NCI-H146 treated with DMSO at 0.1 percent for 48 hours (cell line): ENCODE measurements around the gene UGT8.
A peak's percentile ranks its signal among the peaks of the same experiment; 100 is the strongest.
"Not testable (repeated sequence)": the region's sequence is repeated elsewhere in the genome, so short reads cannot be mapped to it uniquely, and the experiment has no call there.

Experiments used
- DNase-seq: peaks from one replicate; lab custom pipeline; 2025; ENCODE audit not compliant: unreplicated experiment; lab: John Stamatoyannopoulos, UW

UGT8 gene

GRCh38 chr4:114603497-114603896 is 4.9 kb downstream of the UGT8 start:
- no peak for DNase-seq

DNA sequence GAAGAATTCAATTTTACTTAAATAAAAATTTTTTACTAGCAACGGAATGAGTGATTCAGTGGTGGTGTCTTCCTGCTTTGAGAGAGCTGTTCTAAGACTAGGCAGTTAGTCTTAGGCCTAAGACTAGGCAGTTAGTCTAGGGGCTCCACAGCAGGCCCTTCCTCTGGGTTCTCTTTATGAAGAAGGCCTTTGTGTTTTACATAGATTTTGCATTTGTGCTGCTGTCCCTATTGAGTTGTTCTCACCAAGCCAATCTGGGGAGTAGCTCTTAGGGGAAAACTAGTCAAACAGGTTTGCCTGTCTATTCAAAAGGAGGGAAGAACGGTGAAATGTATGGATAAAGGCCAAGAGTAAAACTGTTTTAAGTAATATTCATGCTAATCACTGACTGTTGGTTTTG is 7.6 kb downstream of the UGT8 start:
- DNase-seq = peak; percentile 46

- no peak for DNase-seq
These were observed 8.4 kb downstream of the UGT8 start for GRCh38 chr4:114607056-114607455.

GRCh38 chr4:114613560-114613959 is 15.0 kb downstream of the UGT8 start:
- peak; percentile 53 for DNase-seq

DNA sequence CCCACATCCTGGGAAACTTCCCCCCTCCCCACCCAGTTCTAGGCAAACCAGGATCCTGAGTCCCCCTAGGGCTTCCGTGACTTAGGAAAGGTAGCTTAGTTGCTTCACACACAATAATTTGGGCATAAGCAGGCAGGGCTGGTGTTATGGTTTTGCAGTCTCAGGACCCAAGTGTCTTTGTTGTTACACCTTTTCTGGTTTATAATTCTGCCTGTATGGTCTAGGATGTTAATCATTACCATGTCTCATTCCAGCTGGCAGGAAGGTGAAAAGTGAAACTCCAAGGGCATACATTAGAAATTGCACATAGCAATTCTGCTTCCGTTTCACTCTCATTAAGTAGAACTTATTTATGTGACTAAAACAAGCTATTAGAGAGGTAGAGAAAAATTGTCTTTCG is 16.8 kb downstream of the UGT8 start:
- DNase-seq = no peak

GRCh38 chr4:114616036-114616435 is 17.4 kb downstream of the UGT8 start:
- DNase-seq = not testable (repeated sequence)

- no peak for DNase-seq
These were observed 27.6 kb downstream of the UGT8 start for GRCh38 chr4:114626196-114626595.

GRCh38 chr4:114636192-114636935 is 37.8 kb downstream of the UGT8 start:
- DNase-seq = no peak

- peak; percentile 48 for DNase-seq
These were observed 43.7 kb downstream of the UGT8 start for GRCh38 chr4:114642173-114642780.

DNA sequence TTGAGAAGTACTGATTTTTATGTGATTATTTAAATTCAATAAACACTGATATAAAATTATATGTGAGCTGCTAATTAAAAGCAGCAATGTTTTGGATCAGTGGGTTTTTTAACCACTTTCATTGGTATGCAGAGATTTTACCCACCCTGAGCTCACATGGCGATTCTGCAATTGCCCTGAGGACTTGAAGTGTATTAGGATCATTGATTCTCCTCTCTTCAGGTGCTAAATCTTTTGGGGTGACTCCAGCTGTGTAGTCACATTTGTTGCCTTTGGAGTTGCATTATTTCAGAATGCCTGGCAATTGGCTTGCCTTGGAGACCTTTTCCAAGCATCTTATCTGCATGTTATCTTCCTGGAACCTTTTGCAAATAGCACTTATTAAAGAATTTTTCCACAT is 51.3 kb downstream of the UGT8 start:
- DNase-seq = no peak

DNA sequence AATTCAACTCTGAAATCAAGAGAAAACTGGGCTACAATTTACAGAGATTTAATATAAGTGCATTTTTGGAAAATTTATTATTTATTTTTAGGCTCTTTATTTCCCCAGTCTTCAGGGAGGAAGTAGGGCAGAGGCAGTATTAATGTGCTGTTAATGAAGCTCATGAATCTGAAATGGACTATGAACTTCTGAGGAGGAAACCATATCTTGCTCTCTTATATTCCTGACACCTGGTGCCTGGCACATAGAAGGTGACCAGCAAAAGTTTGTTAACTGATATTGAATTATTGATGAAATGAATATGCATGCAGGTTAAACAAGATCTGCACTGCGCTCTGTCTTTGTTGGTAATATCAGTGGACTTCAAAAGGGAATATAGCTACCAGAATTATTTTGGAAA is 55.1 kb downstream of the UGT8 start:
- no peak for DNase-seq

DNA sequence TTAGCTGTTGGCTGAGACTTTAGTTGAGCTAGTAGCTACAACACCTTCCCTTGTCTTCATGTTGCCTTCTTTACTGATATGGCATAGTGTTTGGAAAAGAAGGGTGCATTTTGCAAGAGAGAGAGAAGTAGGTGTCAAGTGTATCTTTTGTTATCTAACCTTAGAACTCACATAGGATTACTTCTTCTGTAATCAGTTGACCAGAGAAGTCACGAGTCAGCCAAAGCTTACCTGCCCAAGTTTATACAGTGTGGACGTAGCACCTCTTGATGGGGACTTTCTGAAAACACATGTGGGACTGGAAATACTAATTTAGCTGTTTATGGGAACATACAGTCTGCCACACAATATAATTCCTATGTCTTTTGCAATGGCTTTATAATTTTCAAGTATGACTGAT is 56.0 kb downstream of the UGT8 start:
- no peak for DNase-seq

DNA sequence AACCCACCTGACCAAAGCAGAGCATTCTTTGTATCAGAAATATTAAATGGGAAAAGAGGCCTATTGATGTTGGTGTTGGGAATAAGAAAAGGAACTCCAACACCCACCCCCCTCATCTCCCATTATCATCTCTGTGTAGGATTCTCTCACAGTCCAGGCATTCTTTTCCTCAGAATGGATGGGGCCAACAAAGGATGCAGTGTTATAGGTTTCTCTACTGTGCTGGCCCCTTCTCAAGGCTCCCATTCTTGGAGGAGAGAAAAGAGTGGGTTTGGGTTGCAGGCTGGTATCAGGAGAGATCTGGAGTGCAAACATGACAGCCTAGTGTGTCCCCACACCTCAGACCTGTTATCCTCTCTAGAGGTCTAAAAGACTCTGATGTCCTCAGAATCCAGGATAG is 59.6 kb downstream of the UGT8 start:
- no peak for DNase-seq

DNA sequence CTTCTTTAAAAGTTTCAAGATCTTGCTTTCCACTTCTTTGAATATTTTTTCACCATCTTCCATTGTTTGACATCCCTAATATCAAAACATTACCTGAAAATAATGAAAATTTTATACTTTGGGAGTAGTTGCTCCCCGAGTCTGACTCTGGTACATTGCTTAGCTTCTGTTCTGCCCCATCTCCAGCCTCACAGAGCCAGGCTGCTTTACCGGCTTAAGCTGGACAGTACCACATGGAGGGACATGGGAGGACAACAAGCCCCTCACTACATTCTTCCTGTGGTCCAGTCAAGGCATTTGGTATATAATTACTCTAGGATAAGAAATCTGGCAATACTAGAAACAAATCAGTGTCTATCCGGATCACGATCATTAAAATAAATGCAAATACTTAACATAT is 60.2 kb downstream of the UGT8 start:
- DNase-seq = no peak

DNA sequence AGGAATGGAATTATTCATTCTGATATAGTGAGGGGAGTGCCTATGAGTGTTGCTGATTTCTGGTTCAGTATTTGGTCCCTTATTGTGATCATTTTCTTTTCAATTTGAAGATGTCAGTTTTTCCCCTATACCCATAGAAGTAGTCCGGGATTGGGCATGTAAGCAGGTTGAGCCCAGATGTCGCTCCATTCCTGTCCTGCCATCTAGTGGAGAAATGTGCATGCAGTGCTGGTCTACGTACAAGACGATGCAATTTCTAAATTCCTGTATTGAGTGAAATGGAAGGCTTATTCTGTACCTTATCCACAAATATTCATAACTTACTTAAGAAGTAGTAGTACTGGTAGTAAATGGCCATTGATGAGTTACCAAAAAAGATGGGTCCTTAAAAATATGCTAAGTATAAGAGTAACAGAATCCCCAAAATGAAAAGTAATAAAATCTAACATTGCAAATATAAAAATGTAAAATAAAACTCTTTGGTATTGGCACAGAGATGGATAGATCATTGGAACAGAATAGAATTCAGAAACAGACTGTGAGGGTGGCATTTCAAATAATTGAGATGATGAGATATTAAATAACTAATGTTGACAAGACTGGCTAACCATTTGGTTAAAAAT is 60.9 kb downstream of the UGT8 start:
- DNase-seq = peak; percentile 50

GRCh38 chr4:114663083-114663482 is 64.5 kb downstream of the UGT8 start:
- no peak for DNase-seq

GRCh38 chr4:114668577-114668976 is 70.0 kb downstream of the UGT8 start:
- no peak for DNase-seq

GRCh38 chr4:114670733-114671132 is 72.1 kb downstream of the UGT8 start:
- not testable (repeated sequence) for DNase-seq

GRCh38 chr4:114673306-114673705 is 74.7 kb downstream of the UGT8 start:
- no peak for DNase-seq

DNA sequence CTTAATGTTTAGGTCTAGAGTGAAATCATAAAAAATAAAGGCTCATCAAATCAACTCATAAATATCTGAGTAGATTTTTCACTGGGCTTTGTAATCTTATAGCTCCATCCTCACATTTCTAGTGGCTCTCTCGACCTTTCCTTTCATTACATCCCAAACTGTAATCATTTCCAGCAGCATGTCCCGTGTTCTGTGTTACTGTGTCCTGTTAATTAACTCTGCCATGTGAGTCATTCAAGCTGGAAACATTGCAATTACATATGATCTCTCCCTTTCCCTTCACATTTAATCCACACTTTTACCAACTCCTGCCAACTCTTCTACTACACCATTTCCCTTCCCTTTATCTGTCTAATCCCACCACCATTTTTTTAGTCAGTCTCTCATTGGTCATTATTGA is 75.5 kb downstream of the UGT8 start:
- no peak for DNase-seq

DNA sequence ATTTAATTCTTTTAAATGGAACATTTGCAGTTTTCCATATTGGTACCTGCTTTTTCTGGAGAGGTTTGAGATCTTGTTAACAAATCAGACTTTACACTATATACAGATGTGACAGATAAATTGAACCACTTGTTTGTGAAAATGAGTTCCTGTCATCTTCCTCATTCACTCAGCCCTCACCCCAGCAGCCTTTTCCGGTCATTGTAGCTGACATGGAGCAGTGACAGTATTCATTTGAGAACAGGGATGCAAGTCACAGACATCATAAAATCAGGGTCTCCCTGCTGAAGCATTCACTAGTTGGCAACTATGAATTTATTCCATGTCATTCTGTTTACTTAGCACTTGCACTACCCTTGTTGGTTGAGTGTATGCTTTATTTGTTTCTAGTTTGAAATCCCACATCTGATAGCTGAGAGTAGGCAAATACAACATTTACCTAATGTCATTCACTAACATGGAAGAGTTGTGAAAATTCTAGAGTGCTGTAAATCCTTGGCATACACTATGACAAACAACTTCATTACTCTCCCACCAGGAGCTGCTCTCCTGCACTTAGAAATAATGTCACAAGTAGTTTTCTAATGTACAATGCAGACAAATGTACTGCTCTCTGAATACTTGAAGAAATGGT is 78.9 kb downstream of the UGT8 start:
- no peak for DNase-seq

DNA sequence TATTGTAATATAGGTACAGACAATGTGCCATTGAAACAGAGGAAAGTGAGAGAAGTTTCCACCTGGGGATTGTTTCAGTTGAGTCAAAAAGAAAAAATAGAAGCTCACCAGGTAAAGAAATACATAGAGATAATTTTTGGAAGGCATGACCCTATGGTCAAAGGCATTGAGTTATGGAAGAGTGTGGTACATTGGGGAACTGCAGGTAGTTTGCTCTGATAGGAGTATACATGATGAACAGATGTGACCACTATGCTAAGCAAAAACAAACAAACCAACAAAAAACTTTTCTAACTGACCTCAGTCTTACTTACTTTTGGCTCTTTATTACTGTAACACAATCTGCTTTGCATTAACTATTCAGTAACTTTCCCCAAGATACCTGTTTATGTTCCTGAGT is 85.9 kb downstream of the UGT8 start:
- DNase-seq = no peak
